ENCODE data around the gene SIGMAR1.

Gene SIGMAR1

DNA sequence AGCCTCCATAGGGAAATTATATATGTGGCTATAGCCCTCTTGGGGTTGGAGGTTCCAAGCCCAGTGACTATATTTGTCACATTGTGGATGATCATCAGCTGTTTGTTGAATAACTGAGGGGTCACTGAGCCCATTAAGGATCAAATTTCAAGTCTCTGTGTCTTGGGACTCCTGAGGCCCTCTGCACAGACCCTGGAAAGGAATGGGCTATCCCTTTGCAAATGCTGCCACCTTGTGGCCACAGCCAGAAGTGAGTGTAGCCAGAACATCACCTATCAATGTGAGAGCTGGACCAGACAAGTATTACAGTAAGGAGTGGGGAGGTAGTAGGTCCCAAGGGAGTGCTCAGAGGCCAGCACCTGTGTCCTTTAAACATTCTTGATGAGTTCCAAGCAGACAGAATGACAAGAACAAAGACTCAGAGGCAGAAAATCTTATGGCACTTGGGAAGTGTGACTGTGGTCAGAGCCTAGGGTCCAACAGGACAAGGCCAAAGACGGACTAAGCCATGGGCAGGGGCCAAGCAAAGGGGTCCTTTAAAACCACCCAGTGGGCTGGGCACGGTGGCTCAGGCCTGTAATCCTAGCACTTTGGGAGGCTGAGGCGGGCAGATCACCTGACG, 33.9 kb downstream of the SIGMAR1 start:
- DNase-seq: peak; percentile 46

- DNase-seq: no peak
Observed at GRCh38 chr9:34601937-34602573, 35.5 kb downstream of the SIGMAR1 start.

DNA sequence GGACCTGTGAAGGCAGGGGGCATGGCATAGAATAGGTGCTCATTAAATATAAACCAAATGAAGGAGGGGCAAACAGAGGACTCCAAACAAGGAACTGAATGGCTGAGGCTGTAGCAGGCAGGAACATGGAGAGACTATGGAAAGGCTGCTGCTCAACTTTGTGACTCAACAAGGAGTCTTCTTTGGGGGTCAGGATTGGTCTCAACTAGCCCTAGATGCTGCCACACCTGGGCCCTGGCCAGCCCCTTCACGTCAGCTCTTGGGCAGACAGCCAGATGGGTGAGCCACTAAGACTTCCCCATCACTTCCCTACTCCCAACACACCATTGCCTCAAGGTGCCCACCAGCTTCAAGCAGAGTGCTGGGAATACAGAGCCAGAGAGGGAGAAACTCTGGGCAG, 36.7 kb downstream of the SIGMAR1 start:
- DNase-seq: no peak

DNA sequence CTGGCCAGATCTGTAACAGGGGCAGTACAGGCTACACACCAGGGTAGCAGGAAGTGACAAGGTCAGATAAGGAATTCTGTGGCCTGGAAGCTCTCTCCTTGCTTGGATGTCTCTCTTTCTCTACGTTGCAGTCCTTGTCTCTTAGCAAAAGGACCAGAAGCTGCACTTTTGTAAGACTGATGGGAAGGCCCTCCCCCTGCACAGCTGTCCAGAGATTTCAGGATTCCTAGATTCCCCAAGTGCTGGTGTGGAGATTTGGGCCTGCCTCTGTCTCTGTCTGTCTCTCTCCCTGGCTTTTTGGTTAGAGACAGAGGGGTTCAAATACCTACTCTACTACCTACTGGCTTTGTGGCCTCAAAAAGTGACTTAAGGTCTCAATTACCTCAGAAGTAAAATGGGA, 38.0 kb downstream of the SIGMAR1 start:
- DNase-seq: no peak

DNA sequence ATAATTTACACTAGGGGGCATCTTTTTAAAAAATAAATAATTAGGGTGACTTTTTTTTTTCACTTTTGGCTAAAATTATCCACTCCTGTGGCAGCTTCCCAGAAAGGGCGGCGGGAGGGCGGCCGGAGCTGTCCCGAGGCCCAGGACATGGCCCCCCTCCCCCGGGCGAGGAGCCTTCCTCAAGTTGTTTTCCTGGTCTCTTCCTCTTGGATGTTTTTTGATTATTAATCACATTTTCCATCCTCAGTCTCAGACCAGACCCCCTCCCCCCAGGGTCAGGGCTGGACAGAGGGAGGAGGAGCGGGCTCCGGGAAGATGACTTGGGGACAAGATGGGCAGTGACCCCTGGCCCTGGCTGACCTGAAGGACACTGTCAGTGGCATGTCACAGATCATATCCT, 43.4 kb downstream of the SIGMAR1 start:
- DNase-seq: no peak

DNA sequence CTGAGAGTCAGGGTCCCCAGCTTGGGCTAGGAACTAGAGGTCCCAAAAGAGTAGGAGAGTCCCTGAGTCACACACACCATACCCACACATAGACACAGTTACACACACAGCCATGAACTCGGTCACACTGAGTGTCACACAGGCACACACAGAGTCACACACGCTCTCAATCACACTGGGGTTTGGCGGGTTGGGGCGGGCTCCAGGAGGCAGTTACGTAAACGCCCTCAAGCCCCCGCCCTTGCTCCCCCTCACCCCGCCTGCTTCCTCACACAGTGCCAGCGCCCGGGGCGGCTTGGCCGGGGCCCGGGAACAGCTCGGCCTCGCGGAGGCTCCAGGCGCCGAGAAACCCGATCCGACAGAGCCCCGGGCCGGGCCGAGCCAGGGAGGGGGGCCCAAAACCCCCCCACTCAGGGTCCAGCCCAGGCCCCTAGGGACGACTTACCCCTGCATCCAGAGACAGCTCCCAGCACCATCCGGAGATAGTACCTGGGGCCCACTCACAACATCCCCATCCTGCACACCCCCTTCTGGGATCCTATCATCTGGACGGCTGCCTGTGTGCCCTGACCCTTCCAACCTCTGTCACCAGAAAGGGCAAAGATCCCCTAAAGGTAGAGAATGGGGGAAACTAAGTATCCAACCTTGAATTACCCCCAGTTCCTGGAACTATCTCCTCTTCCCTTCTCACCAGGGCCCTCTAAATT, 44.5 kb downstream of the SIGMAR1 start:
- no peak for DNase-seq

- no peak for DNase-seq
Observed at GRCh38 chr9:34591917-34592866, 45.4 kb downstream of the SIGMAR1 start.

DNA sequence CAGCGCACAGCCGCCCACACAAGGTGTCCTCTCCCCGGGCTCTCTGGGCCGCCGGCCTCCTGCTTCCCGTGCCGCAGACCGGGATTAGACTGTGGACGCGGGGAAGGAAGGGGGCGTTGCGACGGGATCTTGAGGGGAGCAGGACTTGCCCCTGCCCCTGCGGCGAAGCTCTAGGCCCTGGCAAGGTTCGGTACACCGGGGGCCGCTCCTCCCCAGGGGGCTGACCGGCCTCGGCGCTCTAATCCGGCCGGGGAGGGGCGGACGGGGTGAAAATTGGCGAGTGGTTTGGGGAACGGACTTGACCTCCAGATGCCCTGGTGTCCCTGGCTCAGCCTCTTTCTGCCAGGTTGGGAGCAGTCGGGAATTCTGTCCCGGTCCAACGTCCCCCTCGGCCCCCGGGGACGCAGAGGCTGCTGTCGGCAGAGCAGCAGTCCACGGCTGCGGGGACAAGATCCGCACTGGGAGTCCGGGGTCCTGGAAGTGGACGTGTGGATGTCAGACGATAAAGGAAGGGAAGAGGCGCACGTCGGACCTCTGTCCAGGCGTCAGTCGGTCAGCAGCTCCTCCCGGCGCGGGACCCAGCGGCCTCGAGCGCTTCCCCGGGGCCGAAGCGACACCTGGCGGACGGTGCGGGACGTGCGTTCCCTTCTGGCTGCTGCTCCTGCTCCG, 46.2 kb downstream of the SIGMAR1 start:
- DNase-seq: peak; percentile 86

DNA sequence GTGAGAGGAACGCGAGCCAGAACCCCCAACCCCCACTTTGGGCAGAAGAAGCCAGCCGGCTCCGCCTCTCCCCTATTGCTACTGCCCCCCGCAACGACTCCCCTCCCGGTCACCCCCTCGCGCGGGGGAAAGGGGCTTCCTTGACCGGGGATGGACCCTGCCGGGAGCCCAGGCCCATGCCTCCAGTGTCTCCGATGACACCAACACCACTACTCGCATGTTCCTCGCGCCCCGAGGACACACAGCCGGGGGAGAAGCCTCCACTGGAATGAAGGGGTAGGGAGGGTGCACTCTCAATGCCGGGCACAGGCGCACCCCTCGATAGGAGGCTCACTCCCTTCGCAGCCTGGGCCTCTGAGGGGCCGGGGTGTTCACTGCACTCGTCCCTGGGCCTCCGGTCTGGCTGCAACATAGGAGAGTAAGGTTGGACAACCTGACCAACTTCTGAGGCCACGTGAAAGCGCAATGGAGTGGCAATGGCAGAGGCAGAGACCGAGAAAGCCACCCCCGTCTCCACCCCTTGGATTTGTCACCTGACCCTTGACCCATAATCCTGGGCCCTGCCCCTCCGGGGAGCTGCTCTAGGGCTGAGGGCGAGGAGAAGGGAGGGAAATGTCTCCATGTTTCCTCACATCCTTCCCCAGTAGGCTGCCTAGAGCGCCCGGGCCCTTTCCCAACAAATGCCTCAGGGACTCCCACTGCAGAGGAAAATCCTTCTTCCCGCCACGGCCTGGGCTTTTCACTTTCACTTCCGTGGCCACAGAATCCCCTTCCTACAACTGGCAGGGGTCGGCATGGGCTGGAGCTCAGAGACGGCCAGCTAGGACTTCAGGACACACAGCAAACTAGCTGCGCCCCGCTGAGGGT, 47.0 kb downstream of the SIGMAR1 start:
- peak; percentile 63 for DNase-seq

- peak; percentile 77 for DNase-seq
Observed at GRCh38 chr9:34589636-34590380, 47.8 kb downstream of the SIGMAR1 start, which contains the start of gene CNTFR. Gene CNTFR (minus strand): TSS chr9:34589724. CDS start chr9:34568981, 20,743 bp downstream.

- DNase-seq: peak; percentile 70
Observed at GRCh38 chr9:34588671-34589635, 48.6 kb downstream of the SIGMAR1 start.

DNA sequence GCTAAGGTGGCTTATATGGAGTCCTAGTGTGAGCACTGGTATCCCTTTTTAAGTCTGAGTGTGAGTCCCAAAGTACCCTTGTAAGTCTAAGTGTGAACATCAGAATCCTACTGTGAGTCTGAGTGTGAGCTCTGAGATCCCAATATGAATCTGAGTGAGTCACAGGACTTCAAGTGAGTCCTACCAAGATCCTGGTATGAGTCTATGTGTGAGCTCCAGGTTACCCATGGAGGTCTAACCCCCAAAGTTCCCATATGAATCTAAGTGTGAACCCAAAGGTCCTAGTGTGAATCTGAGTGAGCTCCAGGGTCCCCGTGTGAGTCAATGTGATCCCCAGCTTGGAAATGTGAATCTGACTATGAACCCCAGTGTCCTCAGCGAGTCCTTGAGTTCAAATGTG, 50.3 kb downstream of the SIGMAR1 start:
- DNase-seq: no peak

DNA sequence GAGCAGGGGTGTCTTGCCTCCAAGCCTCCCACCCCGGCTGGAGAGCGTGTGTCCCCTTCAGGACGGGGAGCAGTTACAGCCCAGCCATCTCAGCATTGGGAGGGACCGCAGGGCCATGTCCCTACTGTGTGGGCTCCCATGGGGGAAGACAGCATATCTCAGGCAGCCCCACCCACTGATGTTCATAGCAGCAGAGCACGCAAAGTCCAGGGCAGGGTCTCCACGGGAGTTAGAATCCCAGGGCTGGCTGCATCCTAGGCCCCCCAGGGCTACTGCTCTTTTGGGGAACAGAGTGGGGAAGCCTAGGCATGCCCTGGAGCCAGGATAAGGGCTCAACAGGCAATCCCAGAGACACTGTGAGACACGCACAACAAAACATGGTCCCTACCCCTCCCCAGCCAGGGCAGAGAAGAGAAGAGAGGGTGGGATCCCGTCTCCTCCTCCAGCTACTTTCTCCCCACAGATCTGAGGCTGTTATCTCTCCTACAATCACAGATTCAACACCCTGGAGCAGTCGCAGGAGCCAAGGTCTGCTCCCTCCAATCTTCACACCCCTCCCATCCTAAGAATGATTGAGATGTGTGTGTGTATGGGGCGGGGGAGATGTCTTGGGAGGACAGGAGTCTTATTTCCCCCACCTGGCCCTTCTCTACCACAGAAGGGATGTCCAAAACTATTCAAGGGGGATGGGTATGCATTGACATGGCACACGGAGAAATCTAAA, 51.5 kb downstream of the SIGMAR1 start:
- no peak for DNase-seq

GRCh38 chr9:34584970-34585369, 52.6 kb downstream of the SIGMAR1 start:
- no peak for DNase-seq

All from right kidney (tissue), 1 donor.